Measurements from ENCODE around the gene SCGB3A1.

DNA sequence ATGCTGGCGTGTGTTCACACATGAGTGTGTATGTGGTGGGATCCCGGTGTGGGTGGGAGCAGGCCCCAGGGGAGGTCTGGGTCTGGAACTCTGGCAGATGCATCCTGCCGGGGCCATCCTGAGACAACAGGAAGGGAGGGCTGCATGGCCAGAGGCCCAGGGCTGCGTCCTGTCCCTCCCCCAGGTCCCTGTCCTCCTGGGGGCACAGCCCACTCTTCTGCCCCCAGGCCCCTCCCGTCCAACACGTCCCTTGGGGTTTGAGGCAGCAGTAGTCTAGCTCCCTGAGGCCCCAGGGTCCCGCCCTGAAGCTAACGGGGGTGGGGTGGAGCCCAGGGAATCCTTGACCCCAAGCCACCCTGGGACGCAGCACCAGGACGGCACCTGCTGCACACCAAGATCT is 41.5 kb upstream of the SCGB3A1 start:
- TF ChIP-seq, protein P1, sequence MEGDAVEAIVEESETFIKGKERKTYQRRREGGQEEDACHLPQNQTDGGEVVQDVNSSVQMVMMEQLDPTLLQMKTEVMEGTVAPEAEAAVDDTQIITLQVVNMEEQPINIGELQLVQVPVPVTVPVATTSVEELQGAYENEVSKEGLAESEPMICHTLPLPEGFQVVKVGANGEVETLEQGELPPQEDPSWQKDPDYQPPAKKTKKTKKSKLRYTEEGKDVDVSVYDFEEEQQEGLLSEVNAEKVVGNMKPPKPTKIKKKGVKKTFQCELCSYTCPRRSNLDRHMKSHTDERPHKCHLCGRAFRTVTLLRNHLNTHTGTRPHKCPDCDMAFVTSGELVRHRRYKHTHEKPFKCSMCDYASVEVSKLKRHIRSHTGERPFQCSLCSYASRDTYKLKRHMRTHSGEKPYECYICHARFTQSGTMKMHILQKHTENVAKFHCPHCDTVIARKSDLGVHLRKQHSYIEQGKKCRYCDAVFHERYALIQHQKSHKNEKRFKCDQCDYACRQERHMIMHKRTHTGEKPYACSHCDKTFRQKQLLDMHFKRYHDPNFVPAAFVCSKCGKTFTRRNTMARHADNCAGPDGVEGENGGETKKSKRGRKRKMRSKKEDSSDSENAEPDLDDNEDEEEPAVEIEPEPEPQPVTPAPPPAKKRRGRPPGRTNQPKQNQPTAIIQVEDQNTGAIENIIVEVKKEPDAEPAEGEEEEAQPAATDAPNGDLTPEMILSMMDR (IDR thresholded peaks at IDR 0.05; ENCODE audit: low read depth, low read length), result no peak
- TF ChIP-seq EZH2phosphoT487 (IDR thresholded peaks at IDR 0.05; ENCODE audit: low read depth), result no peak

All from OCI-LY3 (cell line).